Measurements from ENCODE around the gene MYLK4. TPM values are rescaled to one million over a fixed set of nuclear protein-coding genes. Genes with fewer than 3 reads are reported as not detected.
A peak's percentile ranks its signal among the peaks of the same experiment; 100 is the strongest.

MYLK4 gene
- polyA plus RNA-seq, 12 donors, result 5.8 to 20.3 (median 11.5) TPM; not detected in 1

- DNase-seq, result no peak
Measured at GRCh38 chr6:2712102-2712501, 38.6 kb downstream of the MYLK4 start.

DNA sequence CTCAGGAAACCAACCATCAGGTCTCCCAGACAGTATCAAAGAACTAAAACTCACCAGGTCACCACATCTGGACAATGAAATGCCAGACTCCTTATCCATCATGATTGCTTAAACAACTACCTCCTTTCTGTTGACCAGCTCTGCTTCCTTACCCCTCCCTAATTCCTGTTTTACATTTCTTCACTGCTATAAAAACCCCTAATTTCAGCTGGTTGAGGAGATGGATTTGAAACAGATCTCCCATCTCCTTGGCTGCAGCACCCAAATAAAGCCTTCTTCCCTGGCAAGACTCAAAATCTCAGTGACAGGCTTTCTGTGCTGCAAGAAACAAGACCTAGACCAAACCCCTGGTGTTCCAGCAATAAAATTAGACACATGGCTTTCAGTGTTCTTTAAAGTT lies 40.3 kb downstream of the MYLK4 start:
- no peak for DNase-seq

DNA sequence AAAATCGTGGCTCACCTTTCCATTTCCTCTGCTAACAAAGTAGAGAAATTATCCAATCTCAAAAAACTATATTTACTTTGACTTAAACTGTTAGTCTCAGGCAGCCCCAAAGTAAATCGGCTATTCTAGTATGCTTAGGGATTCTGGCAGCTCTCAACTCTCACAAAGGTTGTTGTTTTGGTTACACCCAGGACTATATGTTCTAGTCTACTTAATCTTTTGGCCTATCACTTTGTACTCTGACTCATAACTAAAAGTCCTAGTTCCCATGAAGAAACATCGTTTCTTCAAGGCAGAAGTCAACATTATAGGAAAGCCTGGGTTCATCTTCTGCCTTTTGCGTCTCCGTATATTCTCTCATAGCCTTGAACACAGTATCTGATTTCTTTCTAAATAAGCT lies 42.3 kb downstream of the MYLK4 start:
- no peak for DNase-seq

DNA sequence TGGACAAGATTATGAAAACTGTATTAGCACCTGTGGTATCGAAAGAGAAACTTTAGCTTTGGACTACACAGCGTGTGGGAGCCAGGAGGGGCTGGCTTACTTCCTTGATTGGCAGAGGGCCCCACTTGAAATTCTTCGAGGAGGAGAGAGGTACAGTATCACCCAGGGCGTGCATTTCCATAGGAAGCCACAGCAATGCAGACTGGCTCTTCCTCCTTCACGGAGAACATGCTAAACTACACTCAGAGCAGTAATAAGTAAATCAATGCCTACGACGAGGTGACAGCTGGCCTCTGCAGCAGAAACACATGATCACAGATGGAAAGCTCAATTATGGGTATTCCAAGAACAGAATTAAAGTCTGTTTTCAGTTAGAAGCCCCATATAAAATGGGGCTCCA lies 44.2 kb downstream of the MYLK4 start:
- no peak for DNase-seq

DNA sequence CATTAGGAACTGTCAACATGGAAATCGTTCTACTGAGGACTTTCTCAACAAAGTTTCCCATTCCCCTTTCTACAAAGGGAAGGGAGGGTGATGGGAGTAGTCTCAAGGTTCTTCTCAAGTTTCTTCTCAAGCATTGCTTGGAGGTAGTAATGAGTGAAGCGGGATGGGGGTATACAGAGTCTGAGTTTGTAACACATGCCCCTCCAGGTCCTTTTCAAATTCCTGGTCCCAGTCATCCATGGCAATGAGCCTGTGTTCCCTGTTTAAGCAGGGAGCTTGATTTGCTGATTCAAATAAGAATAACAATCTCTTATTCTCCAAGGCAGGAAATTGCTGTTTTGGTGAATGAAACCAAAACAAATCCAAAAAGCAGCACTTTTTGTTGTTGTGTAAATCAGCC lies 45.5 kb downstream of the MYLK4 start:
- no peak for DNase-seq

- no peak for DNase-seq
Measured at GRCh38 chr6:2697291-2697690, 53.4 kb downstream of the MYLK4 start.

DNA sequence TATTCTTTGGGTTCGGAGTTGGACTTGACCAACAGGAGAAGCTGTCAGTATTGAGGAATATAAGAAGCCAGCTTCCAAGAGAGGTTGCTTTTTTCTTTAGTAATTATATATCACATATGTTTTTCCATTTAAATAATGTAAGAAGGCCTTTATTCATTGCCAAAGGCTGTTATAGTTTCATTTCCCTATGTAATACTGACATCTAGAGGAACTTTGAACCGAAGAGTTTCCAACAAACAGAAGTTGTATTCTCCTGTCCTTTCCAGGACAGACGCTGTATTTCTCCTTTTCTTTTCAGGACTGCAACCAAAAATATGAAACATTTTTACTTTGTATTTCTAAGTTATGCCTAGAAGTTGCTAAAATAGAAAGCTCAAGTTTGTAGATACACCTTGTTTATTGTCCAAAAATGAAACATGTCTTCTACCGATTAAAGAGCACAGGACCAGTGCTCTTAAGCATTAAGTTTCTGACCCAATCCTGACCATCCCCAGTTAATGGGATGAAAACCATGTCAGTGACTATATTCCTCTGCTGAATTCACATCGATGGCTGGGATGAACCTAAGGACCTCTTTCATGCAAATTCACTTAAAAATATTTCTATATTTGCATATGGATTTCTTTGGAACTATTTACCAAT lies 55.1 kb downstream of the MYLK4 start:
- DNase-seq, result peak; percentile 52

DNA sequence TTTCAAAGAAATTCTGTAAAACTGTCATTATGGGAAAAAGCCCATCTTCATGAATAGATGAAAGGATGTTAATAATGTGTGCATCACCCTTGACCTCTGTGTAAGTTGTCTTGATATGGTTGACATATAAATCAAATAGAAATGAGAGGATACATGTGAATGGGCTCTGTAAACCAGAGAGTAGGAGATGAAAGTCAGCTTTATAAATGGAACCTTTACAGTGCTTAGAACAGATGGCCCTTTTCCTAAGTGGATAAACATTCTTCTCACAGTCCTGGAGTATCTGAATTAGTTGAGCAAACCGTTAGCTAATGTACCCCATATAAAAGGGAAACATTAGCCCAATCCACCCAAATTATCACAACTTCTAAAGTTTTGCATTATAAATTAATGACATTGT lies 57.5 kb downstream of the MYLK4 start:
- DNase-seq, result no peak

DNA sequence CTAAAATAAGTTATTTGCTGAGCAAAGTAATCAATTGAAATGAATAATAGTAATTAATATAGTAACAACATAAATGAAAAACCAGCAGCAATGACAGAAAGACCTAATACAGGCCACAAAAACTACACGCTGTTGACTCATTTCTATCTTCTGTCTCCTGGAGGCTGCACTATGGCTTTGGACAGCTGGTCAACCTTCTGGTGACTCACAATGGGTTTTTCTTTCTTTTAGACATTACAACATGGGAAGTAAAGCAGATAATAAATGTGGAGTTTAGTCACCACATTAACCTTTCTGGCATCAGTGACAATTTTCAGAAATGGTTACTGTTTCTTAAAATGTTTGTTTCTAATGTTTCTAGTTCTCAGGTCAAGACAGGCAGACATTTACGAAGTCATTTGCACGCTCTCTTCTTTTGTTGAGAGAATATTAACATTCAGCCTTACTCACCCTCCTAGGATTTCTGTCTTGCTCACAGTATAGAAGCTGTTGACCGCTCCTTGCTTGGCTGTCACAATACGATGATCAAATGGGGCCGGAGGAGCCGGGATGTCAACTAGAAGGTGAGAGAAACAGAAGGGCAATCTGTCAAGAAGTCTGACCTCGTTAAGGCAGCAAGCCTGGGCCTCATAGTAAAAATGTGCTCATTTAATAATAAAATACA lies 62.2 kb downstream of the MYLK4 start:
- no peak for DNase-seq

DNA sequence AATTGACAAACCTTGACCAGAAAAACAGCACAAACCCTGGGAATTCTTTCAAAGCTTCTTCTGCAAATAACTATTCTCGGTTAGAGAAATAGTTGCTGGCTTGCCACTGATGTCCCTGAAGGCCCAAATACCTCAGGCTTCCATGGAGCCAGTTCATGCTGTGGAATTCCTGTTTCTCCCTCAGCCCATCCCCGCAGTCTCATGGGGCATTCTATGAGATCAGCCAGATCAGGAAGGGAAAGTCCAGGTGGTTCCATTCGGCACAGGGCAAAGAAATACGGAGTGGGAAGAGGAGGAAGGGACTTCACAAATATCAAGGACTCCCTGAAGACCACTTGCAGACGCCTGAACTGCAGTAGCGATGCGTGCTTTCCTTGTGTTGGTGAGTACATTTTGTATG lies 63.3 kb downstream of the MYLK4 start:
- peak; percentile 16 for DNase-seq

- DNase-seq, result no peak
Measured at GRCh38 chr6:2686515-2686914, 64.2 kb downstream of the MYLK4 start.

GRCh38 chr6:2684766-2685754 lies 65.7 kb downstream of the MYLK4 start:
- no peak for DNase-seq

- no peak for DNase-seq
Measured at GRCh38 chr6:2684103-2684749, 66.5 kb downstream of the MYLK4 start.

GRCh38 chr6:2680264-2680922 lies 70.3 kb downstream of the MYLK4 start:
- DNase-seq, result no peak

DNA sequence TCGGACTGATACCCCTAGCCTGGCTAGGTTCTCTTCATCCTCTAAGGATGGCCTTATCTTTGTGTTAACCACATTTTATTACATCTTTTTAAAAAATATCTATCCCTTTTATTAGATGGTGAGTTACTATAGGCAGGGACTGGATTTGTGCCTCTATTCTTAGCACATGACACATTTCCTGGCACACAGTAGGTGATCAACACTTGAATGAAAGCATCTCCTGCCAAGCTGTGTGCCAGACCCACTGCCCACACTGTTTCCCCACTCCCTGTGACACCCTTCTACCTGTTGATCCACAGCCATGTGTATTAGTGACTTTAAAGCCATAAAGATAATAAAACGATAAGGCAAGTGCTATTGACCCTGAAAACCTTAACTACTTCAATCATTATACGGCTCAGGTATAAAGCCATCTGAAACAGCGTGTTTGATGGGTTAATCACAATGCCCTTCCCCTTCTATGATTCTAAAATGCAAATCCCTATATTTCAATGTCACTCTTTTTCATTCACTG lies 73.6 kb downstream of the MYLK4 start:
- DNase-seq, result no peak

DNA sequence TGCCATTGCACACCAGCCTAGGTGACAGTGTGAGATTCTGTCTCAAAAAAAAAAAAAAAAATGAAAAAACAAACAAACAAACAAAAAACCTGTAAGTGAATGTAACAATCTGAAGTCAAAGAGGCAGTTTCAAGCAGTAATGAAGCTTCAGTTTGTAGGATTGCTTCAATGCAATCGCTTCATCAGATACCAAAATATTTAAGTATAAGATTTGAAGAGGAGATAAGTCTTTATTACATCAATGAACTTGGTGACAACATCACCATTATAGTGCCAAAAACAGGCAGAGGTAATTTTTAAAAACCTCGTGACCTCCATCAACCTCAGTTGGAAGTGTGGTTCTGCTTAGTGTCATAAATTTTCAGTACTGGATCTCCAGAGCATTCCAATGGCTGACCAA lies 74.7 kb downstream of the MYLK4 start:
- DNase-seq, result no peak

GRCh38 chr6:2674857-2675256 lies 75.9 kb downstream of the MYLK4 start:
- no peak for DNase-seq

GRCh38 chr6:2669067-2669700 lies 81.5 kb downstream of the MYLK4 start:
- DNase-seq, result no peak

DNA sequence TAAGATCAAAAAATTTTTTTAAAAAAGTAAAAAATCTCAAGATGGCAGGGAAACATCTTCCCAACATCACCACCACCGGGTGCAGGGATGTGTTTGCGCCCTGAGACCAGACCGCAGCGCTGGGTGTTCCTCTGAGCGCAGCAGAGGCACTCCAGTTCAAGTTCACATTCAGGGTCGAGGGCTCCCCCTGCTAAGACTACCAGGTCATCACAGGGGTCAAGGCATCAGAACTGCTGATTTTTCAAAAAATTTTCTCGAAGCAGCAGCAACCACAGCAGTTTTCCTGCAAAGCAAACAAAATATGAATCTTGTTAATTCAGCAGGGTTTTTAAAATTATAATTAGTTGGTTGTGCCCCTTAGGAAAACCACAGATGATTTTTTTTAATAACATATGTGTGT lies 83.1 kb downstream of the MYLK4 start:
- no peak for DNase-seq

DNA sequence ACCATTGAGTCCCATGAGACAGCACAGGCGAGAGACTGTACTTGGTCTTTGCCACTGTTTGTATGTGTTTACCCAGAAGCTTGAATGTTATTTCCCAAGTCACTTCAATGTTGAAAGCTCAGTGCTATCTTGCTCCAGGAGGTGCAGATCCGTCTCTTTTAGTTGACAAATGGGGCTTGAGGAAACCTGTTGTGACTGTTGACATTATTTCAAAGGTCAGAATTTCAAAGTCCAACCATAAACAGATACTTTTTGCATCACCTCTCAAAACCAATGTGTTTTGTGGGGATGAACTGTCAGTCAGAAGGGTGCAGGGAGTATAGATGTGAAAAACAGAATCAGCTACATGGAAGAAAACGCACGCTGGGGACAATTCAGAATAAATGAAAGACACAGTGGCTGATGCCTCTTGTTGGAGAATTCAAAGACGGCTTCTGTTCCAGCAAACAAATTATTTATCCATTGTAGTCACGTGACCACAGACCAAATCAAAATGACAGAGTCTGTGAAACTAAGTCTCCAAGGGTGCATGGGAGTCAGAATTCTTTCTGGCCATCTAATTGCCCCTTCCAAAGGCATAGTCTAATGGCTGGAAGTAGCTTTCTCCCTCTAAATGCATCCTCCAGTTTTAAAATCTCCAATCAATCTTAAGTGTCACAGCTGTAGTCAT lies 83.7 kb downstream of the MYLK4 start:
- no peak for DNase-seq

All from muscle of arm (tissue), 12 donors.